ENCODE measurements around the gene GHSR. TPM values are rescaled to one million over a fixed set of nuclear protein-coding genes. Genes with fewer than 3 reads are reported as not detected.

GHSR gene
- polyA plus RNA-seq, 1 donor from 2014 or later = not detected

DNA sequence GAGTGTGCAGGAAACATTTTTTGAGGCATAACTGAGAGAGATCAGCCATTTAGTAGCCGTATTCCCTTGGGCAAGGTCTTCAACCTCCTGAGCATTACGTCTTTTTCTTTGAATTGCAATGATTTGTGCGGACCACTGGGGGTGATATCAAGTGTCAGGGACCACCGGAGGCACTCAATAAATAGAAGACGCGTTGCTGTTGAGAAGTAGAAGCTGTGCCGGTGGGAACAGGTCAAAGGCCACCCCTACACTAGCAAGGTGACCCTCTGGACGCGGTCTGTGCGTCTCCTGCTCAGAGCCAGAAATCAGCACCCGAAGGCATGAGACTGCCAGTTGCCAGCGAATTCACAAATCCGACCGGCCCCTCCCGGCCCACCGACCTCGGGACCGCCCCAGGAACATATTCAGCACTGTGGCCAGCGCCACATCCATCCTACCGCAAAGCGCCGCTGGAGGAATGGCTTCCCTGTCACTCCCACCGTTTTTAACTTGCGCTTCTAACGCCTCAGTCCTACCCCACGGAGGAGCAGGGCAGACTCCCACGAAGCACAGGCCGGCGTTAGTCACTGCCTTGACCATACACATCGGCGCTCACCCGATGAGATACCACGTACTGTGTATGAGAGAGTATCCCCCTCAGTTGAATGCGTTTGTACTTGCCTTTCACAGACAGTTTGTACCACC lies 1.4 kb upstream of the GHSR start:
- no peaks in the 10 kb centered on the region for H4K20me1 ChIP-seq (ENCODE audit: insufficient read depth)
- H3K4me3 ChIP-seq (ENCODE audit: low read length) = peak overlapping the region; percentile 65
- H2AFZ ChIP-seq (ENCODE audit: low read depth, low read length) = no peak overlapping the region
- no peaks in the 10 kb centered on the region for H3K9me3 ChIP-seq (ENCODE audit: low read length)
- peaks cover 63% of the 10 kb centered on the region for H3K27me3 ChIP-seq (ENCODE audit: insufficient read depth, low read depth, low read length)
- peak; percentile 60 for TF ChIP-seq REST (IDR thresholded peaks at IDR 0.05; ENCODE audit: borderline replicate concordance)
- TF ChIP-seq, protein P1, sequence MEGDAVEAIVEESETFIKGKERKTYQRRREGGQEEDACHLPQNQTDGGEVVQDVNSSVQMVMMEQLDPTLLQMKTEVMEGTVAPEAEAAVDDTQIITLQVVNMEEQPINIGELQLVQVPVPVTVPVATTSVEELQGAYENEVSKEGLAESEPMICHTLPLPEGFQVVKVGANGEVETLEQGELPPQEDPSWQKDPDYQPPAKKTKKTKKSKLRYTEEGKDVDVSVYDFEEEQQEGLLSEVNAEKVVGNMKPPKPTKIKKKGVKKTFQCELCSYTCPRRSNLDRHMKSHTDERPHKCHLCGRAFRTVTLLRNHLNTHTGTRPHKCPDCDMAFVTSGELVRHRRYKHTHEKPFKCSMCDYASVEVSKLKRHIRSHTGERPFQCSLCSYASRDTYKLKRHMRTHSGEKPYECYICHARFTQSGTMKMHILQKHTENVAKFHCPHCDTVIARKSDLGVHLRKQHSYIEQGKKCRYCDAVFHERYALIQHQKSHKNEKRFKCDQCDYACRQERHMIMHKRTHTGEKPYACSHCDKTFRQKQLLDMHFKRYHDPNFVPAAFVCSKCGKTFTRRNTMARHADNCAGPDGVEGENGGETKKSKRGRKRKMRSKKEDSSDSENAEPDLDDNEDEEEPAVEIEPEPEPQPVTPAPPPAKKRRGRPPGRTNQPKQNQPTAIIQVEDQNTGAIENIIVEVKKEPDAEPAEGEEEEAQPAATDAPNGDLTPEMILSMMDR (IDR thresholded peaks at IDR 0.05; ENCODE audit: poor library complexity, severe bottlenecking) = no peak
- no peak for TF ChIP-seq SMC3 (conservative IDR thresholded peaks at IDR 0.05; ENCODE audit: poor library complexity)
- no peak for TF ChIP-seq EZH2 (IDR thresholded peaks at IDR 0.05; ENCODE audit: borderline replicate concordance, insufficient read depth, low read length, poor library complexity, severe bottlenecking)
- TF ChIP-seq TAF1 (IDR thresholded peaks at IDR 0.05; ENCODE audit: low read depth) = no peak
- no peak for TF ChIP-seq EP300 (conservative IDR thresholded peaks at IDR 0.05; ENCODE audit: poor library complexity, severe bottlenecking)
- no peak for TF ChIP-seq MXI1 (conservative IDR thresholded peaks at IDR 0.05; ENCODE audit: poor library complexity, severe bottlenecking)
- no peaks in the 10 kb centered on the region for H3K9me2 ChIP-seq (ENCODE audit: insufficient read depth, low read length)
- H3K27ac ChIP-seq (ENCODE audit: low read length) = no peak overlapping the region
- H3K79me2 ChIP-seq (replicated peaks; ENCODE audit: insufficient read depth, low read length) = no peaks in the 10 kb centered on the region
- H3K36me3 ChIP-seq (ENCODE audit: insufficient read depth, low read length) = no peaks in the 10 kb centered on the region
- H3K9ac ChIP-seq (ENCODE audit: low read length) = no peak overlapping the region
- no peak overlapping the region for H3K4me2 ChIP-seq (ENCODE audit: low read length)
- H3F3A ChIP-seq (ENCODE audit: insufficient read depth, low read length, poor library complexity, severe bottlenecking) = no peaks in the 10 kb centered on the region

DNA sequence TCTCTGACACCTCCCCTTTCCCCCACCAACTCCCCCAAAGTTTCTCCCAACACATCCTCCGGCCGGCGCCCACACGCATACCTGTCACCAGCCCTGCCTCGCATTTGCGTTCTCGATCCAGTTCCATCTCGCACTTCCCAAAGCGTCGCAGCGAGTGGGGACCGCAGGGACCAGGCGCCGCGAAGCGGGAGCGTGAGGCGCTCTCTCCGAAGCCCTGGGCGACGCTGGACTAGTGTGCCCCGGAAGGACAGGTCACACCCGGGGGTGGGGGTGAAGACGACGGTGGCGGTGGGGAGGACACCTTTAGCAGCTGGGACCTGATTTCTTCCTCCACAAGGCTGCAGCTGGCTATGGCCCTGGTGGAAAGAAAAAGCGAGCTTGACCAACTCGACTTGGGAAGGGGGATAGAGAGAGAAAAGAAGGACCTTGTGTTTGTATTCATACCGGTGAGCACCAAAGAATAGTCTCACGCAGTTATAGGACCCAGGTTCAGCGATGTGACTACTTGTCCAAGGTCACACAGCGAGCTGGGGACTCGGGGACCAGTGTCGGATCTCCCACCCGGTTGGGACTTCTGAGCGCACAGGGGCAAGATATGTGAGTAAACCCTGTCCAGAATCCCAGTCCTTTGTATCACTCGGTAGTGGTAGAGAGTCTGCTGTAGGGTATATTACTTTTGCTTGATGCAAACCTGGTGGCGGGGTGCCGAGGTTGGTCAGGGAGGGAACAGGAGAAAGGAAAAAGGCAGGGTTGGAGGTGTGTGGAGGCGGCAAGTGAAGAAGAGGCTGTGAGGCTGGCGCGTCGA lies 607 bp upstream of the GHSR start:
- Histone ChIP-seq H3K4me3 (ENCODE audit: low read length) (peak overlapping the region; percentile 65), H3K9me2 (ENCODE audit: insufficient read depth, low read length) (no peaks in the 10 kb centered on the region), H3K79me2 (replicated peaks; ENCODE audit: insufficient read depth, low read length) (no peaks in the 10 kb centered on the region), H3K9me3 (ENCODE audit: low read length) (no peaks in the 10 kb centered on the region), H3K27ac (ENCODE audit: low read length) (no peak overlapping the region), H2AFZ (ENCODE audit: low read depth, low read length) (no peak overlapping the region), H3K4me2 (ENCODE audit: low read length) (peak overlapping the region; percentile 28), H3K27me3 (ENCODE audit: insufficient read depth, low read depth, low read length) (peaks cover 63% of the 10 kb centered on the region), H3K36me3 (ENCODE audit: insufficient read depth, low read length) (no peaks in the 10 kb centered on the region), H3K9ac (ENCODE audit: low read length) (no peak overlapping the region), H3F3A (ENCODE audit: insufficient read depth, low read length, poor library complexity, severe bottlenecking) (no peaks in the 10 kb centered on the region), H4K20me1 (ENCODE audit: insufficient read depth) (no peaks in the 10 kb centered on the region)
- TF ChIP-seq EP300 (conservative IDR thresholded peaks at IDR 0.05; ENCODE audit: poor library complexity, severe bottlenecking) (no peak), POLR2AphosphoS5 (IDR thresholded peaks at IDR 0.05) (no peak), RAD21 (conservative IDR thresholded peaks at IDR 0.05) (no peak), TAF1 (IDR thresholded peaks at IDR 0.05; ENCODE audit: low read depth) (no peak), MXI1 (conservative IDR thresholded peaks at IDR 0.05; ENCODE audit: poor library complexity, severe bottlenecking) (no peak), EZH2 (IDR thresholded peaks at IDR 0.05; ENCODE audit: borderline replicate concordance, insufficient read depth, low read length, poor library complexity, severe bottlenecking) (no peak), SMC3 (conservative IDR thresholded peaks at IDR 0.05; ENCODE audit: poor library complexity) (no peak), REST (IDR thresholded peaks at IDR 0.05; ENCODE audit: borderline replicate concordance) (no peak)
- TF ChIP-seq, protein P1 (IDR thresholded peaks at IDR 0.05; ENCODE audit: poor library complexity, severe bottlenecking) = no peak
